ENCODE measurements around the gene TADA3. TPM values are rescaled to one million over a fixed set of nuclear protein-coding genes. Genes with fewer than 3 reads are reported as not detected.
"Not testable (repeated sequence)": the region's sequence is repeated elsewhere in the genome, so short reads cannot be mapped to it uniquely, and the experiment has no call there.

TADA3 gene
- total RNA-seq, 2 donors from 2014 or later = 32.2 to 35.2 TPM

GRCh38 chr3:9776896-9777693 lies 15.2 kb downstream of the TADA3 start:
- no peaks in the 10 kb centered on the region for H3K9me3 ChIP-seq (ENCODE audit: control insufficient read depth, low read length, poor library complexity, severe bottlenecking)
- no peak for ATAC-seq
- Mint-ChIP-seq H3K4me3 (no peak overlapping the region), H3K27ac (no peak overlapping the region), H3K27me3 (no peaks in the 10 kb centered on the region), H3K36me3 (ENCODE audit: low read depth) (no peaks in the 10 kb centered on the region), H3K4me1 (peaks cover 36% of the 10 kb centered on the region)
- no peak for DNase-seq

GRCh38 chr3:9771007-9771406 lies 21.3 kb downstream of the TADA3 start:
- not testable (repeated sequence) for H3K27me3 Mint-ChIP-seq; DNase-seq; H3K9me3 ChIP-seq (ENCODE audit: control insufficient read depth, low read length, poor library complexity, severe bottlenecking); H3K27ac Mint-ChIP-seq; ATAC-seq; H3K36me3 Mint-ChIP-seq (ENCODE audit: low read depth)
- peak overlapping the region; percentile 69 for H3K4me3 Mint-ChIP-seq
- peaks cover 37% of the 10 kb centered on the region for H3K4me1 Mint-ChIP-seq

- DNase-seq = no peak
- Mint-ChIP-seq H3K27me3 (no peaks in the 10 kb centered on the region), H3K4me3 (peak overlapping the region; percentile 69), H3K4me1 (peaks cover 36% of the 10 kb centered on the region), H3K27ac (no peak overlapping the region), H3K36me3 (ENCODE audit: low read depth) (no peaks in the 10 kb centered on the region)
- no peaks in the 10 kb centered on the region for H3K9me3 ChIP-seq (ENCODE audit: control insufficient read depth, low read length, poor library complexity, severe bottlenecking)
- ATAC-seq = no peak
Observed at GRCh38 chr3:9770276-9770812, 21.9 kb downstream of the TADA3 start.

- H3K9me3 ChIP-seq (ENCODE audit: control insufficient read depth, low read length, poor library complexity, severe bottlenecking) = no peaks in the 10 kb centered on the region
- peak within 1 kb of the TSS; percentile 79 for H3K27ac Mint-ChIP-seq
- ATAC-seq = peak; percentile 98
- peak within 1 kb of the TSS; percentile 86 for H3K4me3 Mint-ChIP-seq
- no peaks in the 10 kb centered on the region for H3K36me3 Mint-ChIP-seq (ENCODE audit: low read depth)
- H3K4me1 Mint-ChIP-seq = peaks cover 34% of the 10 kb centered on the region
- peak; percentile 39 to 46 (median 44) for DNase-seq
- no peaks in the 10 kb centered on the region for H3K27me3 Mint-ChIP-seq
Observed at GRCh38 chr3:9769426-9770275, 22.6 kb downstream of the TADA3 start, which contains the start of gene CAMK1. Gene CAMK1 (minus strand): TSS chr3:9769947. CDS start chr3:9767749, 2,198 bp downstream.

GRCh38 chr3:9769012-9769411 lies 23.3 kb downstream of the TADA3 start:
- DNase-seq (no peak), ATAC-seq (no peak)
- H3K4me1 Mint-ChIP-seq = peaks cover 34% of the 10 kb centered on the region
- H3K27me3 Mint-ChIP-seq = no peaks in the 10 kb centered on the region
- peak overlapping the region; percentile 79 for H3K27ac Mint-ChIP-seq
- H3K36me3 Mint-ChIP-seq (ENCODE audit: low read depth) = no peaks in the 10 kb centered on the region
- peak overlapping the region; percentile 86 for H3K4me3 Mint-ChIP-seq
- H3K9me3 ChIP-seq (ENCODE audit: control insufficient read depth, low read length, poor library complexity, severe bottlenecking) = no peaks in the 10 kb centered on the region

GRCh38 chr3:9768141-9768775 lies 24.0 kb downstream of the TADA3 start:
- Mint-ChIP-seq H3K4me1 (peaks cover 34% of the 10 kb centered on the region), H3K4me3 (no peak overlapping the region), H3K27me3 (no peaks in the 10 kb centered on the region), H3K36me3 (ENCODE audit: low read depth) (no peaks in the 10 kb centered on the region), H3K27ac (peak overlapping the region; percentile 79)
- ATAC-seq (no peak), DNase-seq (no peak)
- no peaks in the 10 kb centered on the region for H3K9me3 ChIP-seq (ENCODE audit: control insufficient read depth, low read length, poor library complexity, severe bottlenecking)

- peak overlapping the region; percentile 86 for H3K27ac Mint-ChIP-seq
- no peaks in the 10 kb centered on the region for H3K27me3 Mint-ChIP-seq
Observed at GRCh38 chr3:9767418-9767817, 24.9 kb downstream of the TADA3 start.

GRCh38 chr3:9765865-9766264 lies 26.4 kb downstream of the TADA3 start:
- no peaks in the 10 kb centered on the region for H3K27me3 Mint-ChIP-seq
- H3K4me3 Mint-ChIP-seq = no peak overlapping the region
- peaks cover 37% of the 10 kb centered on the region for H3K4me1 Mint-ChIP-seq
- no peaks in the 10 kb centered on the region for H3K9me3 ChIP-seq (ENCODE audit: control insufficient read depth, low read length, poor library complexity, severe bottlenecking)
- DNase-seq (no peak), ATAC-seq (no peak)
- H3K27ac Mint-ChIP-seq = no peak overlapping the region
- peaks cover 3% of the 10 kb centered on the region for H3K36me3 Mint-ChIP-seq (ENCODE audit: low read depth)

More at GRCh38 chr3:9767418-9767817, 24.9 kb downstream of the TADA3 start:
- H3K4me1 Mint-ChIP-seq = peaks cover 34% of the 10 kb centered on the region
- no peaks in the 10 kb centered on the region for H3K36me3 Mint-ChIP-seq (ENCODE audit: low read depth)
- H3K9me3 ChIP-seq (ENCODE audit: control insufficient read depth, low read length, poor library complexity, severe bottlenecking) = no peaks in the 10 kb centered on the region
- H3K4me3 Mint-ChIP-seq = no peak overlapping the region
- ATAC-seq = no peak
- DNase-seq = no peak

GRCh38 chr3:9762871-9763270 lies 29.4 kb downstream of the TADA3 start:
- Mint-ChIP-seq H3K27ac (no peak overlapping the region), H3K4me1 (peaks cover 17% of the 10 kb centered on the region), H3K4me3 (no peak overlapping the region), H3K36me3 (ENCODE audit: low read depth) (peaks cover 8% of the 10 kb centered on the region), H3K27me3 (no peaks in the 10 kb centered on the region)
- no peak for DNase-seq
- ATAC-seq = no peak
- H3K9me3 ChIP-seq (ENCODE audit: control insufficient read depth, low read length, poor library complexity, severe bottlenecking) = no peaks in the 10 kb centered on the region

GRCh38 chr3:9761919-9762318 lies 30.4 kb downstream of the TADA3 start:
- H3K9me3 ChIP-seq (ENCODE audit: control insufficient read depth, low read length, poor library complexity, severe bottlenecking) = no peaks in the 10 kb centered on the region
- no peaks in the 10 kb centered on the region for H3K27me3 Mint-ChIP-seq
- H3K36me3 Mint-ChIP-seq (ENCODE audit: low read depth) = peaks cover 8% of the 10 kb centered on the region
- peaks cover 12% of the 10 kb centered on the region for H3K4me1 Mint-ChIP-seq
- H3K27ac Mint-ChIP-seq = no peak overlapping the region
- DNase-seq = no peak
- no peak overlapping the region for H3K4me3 Mint-ChIP-seq
- no peak for ATAC-seq

- H3K36me3 Mint-ChIP-seq (ENCODE audit: low read depth) = peaks cover 8% of the 10 kb centered on the region
- DNase-seq (no peak), ATAC-seq (no peak)
- peaks cover 13% of the 10 kb centered on the region for H3K4me1 Mint-ChIP-seq
- H3K27me3 Mint-ChIP-seq = no peaks in the 10 kb centered on the region
- no peaks in the 10 kb centered on the region for H3K9me3 ChIP-seq (ENCODE audit: control insufficient read depth, low read length, poor library complexity, severe bottlenecking)
- peak overlapping the region; percentile 9 for H3K27ac Mint-ChIP-seq
- H3K4me3 Mint-ChIP-seq = no peak overlapping the region
Observed at GRCh38 chr3:9760779-9761505, 31.3 kb downstream of the TADA3 start.

- Mint-ChIP-seq H3K36me3 (ENCODE audit: low read depth) (peaks cover 10% of the 10 kb centered on the region), H3K27me3 (no peaks in the 10 kb centered on the region), H3K4me1 (peaks cover 23% of the 10 kb centered on the region), H3K27ac (no peak overlapping the region), H3K4me3 (no peak overlapping the region)
- H3K9me3 ChIP-seq (ENCODE audit: control insufficient read depth, low read length, poor library complexity, severe bottlenecking) = no peaks in the 10 kb centered on the region
- no peak for ATAC-seq
- no peak for DNase-seq
Observed at GRCh38 chr3:9757427-9757826, 34.8 kb downstream of the TADA3 start.

Measured in T-helper 17 cell (primary cell).